Nephron progenitor cell (in vitro differentiated cells): Measurements from ENCODE around the gene MUC4.

Experiments
- DNase-seq: peaks from one replicate; pipeline ENCODE4 v3.0.0; 2021
- H3K27ac Mint-ChIP-seq: 2 replicates; pipeline ENCODE4 v1.8.0; 2021; ENCODE audit warnings: mild to moderate bottlenecking, moderate library complexity, mixed read lengths
- H3K27me3 Mint-ChIP-seq: 2 replicates; pipeline ENCODE4 v1.8.0; 2021; ENCODE audit warnings: mild to moderate bottlenecking, low read depth, mixed read lengths; ENCODE audit not compliant: poor library complexity
- H3K36me3 Mint-ChIP-seq: 2 replicates; pipeline ENCODE4 v1.8.0; 2021; ENCODE audit warnings: low read depth, mixed read lengths
- H3K4me1 Mint-ChIP-seq: 2 replicates; pipeline ENCODE4 v1.8.0; 2021; ENCODE audit warnings: mixed read lengths
- H3K4me3 Mint-ChIP-seq: 2 replicates; pipeline ENCODE4 v1.8.0; 2021; ENCODE audit warnings: mild to moderate bottlenecking, moderate library complexity, mixed read lengths
- H3K9me3 Mint-ChIP-seq: 2 replicates; pipeline ENCODE4 v1.8.0; 2021; ENCODE audit warnings: mild to moderate bottlenecking, moderate library complexity, mixed read lengths
- CTCF ChIP-seq: fragments of 200-600 bp; sonication (generic); IDR thresholded peaks from 2 replicates; pipeline ENCODE4 v1.5.0; 2021; ENCODE audit warnings: antibody characterized with exemption

MUC4 gene, protein sequence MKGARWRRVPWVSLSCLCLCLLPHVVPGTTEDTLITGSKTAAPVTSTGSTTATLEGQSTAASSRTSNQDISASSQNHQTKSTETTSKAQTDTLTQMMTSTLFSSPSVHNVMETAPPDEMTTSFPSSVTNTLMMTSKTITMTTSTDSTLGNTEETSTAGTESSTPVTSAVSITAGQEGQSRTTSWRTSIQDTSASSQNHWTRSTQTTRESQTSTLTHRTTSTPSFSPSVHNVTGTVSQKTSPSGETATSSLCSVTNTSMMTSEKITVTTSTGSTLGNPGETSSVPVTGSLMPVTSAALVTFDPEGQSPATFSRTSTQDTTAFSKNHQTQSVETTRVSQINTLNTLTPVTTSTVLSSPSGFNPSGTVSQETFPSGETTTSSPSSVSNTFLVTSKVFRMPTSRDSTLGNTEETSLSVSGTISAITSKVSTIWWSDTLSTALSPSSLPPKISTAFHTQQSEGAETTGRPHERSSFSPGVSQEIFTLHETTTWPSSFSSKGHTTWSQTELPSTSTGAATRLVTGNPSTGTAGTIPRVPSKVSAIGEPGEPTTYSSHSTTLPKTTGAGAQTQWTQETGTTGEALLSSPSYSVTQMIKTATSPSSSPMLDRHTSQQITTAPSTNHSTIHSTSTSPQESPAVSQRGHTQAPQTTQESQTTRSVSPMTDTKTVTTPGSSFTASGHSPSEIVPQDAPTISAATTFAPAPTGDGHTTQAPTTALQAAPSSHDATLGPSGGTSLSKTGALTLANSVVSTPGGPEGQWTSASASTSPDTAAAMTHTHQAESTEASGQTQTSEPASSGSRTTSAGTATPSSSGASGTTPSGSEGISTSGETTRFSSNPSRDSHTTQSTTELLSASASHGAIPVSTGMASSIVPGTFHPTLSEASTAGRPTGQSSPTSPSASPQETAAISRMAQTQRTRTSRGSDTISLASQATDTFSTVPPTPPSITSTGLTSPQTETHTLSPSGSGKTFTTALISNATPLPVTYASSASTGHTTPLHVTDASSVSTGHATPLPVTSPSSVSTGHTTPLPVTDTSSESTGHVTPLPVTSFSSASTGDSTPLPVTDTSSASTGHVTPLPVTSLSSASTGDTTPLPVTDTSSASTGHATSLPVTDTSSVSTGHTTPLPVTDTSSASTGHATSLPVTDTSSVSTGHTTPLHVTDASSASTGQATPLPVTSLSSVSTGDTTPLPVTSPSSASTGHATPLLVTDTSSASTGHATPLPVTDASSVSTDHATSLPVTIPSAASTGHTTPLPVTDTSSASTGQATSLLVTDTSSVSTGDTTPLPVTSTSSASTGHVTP (N-terminal part only)

GRCh38 chr3:195811756-195812155 is at the start of gene MUC4:
Gene MUC4 (minus strand): TSS chr3:195811929. CDS start chr3:195811817, 112 bp downstream.
- H3K36me3 Mint-ChIP-seq: no peaks in the 10 kb centered on the region
- H3K27ac Mint-ChIP-seq: peak within 1 kb of the TSS; percentile 65
- H3K4me1 Mint-ChIP-seq: peaks cover 49% of the 10 kb centered on the region
- DNase-seq: peak; percentile 22
- peak within 1 kb of the TSS; percentile 41 for H3K4me3 Mint-ChIP-seq
- H3K9me3 Mint-ChIP-seq: no peaks in the 10 kb centered on the region
- H3K27me3 Mint-ChIP-seq: peaks cover 32% of the 10 kb centered on the region
- no peak for TF ChIP-seq CTCF

DNA sequence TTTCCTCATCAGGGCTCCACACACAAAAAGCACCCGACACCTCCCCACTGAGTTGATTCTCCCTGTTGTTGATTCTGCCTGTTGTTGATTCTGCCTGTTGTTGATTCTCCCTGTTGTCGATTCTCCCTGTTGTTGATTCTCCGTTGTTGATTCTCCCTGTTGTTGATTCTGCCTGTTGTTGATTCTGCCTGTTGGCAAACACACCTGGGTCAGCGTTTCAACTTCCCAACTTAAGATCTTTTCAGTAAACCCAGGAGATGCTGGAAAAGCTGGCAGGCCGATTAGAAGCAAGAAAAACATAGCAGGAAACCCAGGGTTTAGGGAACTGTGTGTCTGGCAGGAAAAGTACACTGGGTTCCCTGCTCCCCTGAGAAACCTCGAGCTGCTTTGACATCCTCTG is 48.7 kb upstream of the MUC4 start:
- peaks cover 2% of the 10 kb centered on the region for H3K36me3 Mint-ChIP-seq
- no peak overlapping the region for H3K27ac Mint-ChIP-seq
- TF ChIP-seq CTCF: no peak
- DNase-seq: no peak
- peaks cover 6% of the 10 kb centered on the region for H3K27me3 Mint-ChIP-seq
- H3K4me1 Mint-ChIP-seq: peaks cover 21% of the 10 kb centered on the region
- H3K4me3 Mint-ChIP-seq: no peak overlapping the region
- no peaks in the 10 kb centered on the region for H3K9me3 Mint-ChIP-seq

- Mint-ChIP-seq H3K4me1 (peaks cover 21% of the 10 kb centered on the region), H3K4me3 (no peak overlapping the region), H3K27ac (no peak overlapping the region), H3K27me3 (peaks cover 6% of the 10 kb centered on the region), H3K36me3 (no peaks in the 10 kb centered on the region), H3K9me3 (no peaks in the 10 kb centered on the region)
- DNase-seq: no peak
- TF ChIP-seq CTCF: no peak
Observed at GRCh38 chr3:195859846-195860411, 48.2 kb upstream of the MUC4 start.

GRCh38 chr3:195859061-195859845 is 47.5 kb upstream of the MUC4 start:
- no peaks in the 10 kb centered on the region for H3K9me3 Mint-ChIP-seq
- H3K27me3 Mint-ChIP-seq: peaks cover 6% of the 10 kb centered on the region
- peak; percentile 88 for DNase-seq
- no peak overlapping the region for H3K27ac Mint-ChIP-seq
- peak; percentile 89 for TF ChIP-seq CTCF
- H3K4me1 Mint-ChIP-seq: peaks cover 21% of the 10 kb centered on the region
- H3K36me3 Mint-ChIP-seq: no peaks in the 10 kb centered on the region
- H3K4me3 Mint-ChIP-seq: no peak overlapping the region
